HepG2 (cell line): Measurements from ENCODE around the gene TUBB3. TPM values are rescaled to one million over a fixed set of nuclear protein-coding genes. Genes with fewer than 3 reads are reported as not detected.
A peak's percentile ranks its signal among the peaks of the same experiment; 100 is the strongest.

Experiments used
- HOMEZ ChIP-seq: IDR thresholded peaks from 2 replicates; pipeline ENCODE4 v1.6.1; 2016; ENCODE audit warnings: low read depth
- IRF9 ChIP-seq: sonication (generic); formaldehyde crosslinking; IDR thresholded peaks from 2 replicates; pipeline ENCODE4 v1.8.0; 2022; ENCODE audit warnings: missing genetic modification reagents, mild to moderate bottlenecking, borderline replicate concordance
- MEF2D ChIP-seq: sonication (generic); formaldehyde crosslinking; IDR thresholded peaks from 2 replicates; pipeline ENCODE4 v1.5.1; 2020; ENCODE audit warnings: mild to moderate bottlenecking, missing genetic modification reagents
- PHF8 ChIP-seq: sonication (generic); formaldehyde crosslinking; IDR thresholded peaks from 2 replicates; pipeline ENCODE4 v1.5.0; 2020; ENCODE audit warnings: missing genetic modification reagents
- SMARCE1 ChIP-seq: fragments of 450-650 bp; IDR thresholded peaks from 2 replicates; pipeline ENCODE4 v1.6.1; 2017; ENCODE audit warnings: borderline replicate concordance
- TBX2 ChIP-seq: sonication (generic); formaldehyde crosslinking; IDR thresholded peaks from 2 replicates; pipeline ENCODE4 v1.5.0; 2020; ENCODE audit warnings: missing genetic modification reagents, mild to moderate bottlenecking, borderline replicate concordance
- THAP7 ChIP-seq: sonication (generic); formaldehyde crosslinking; IDR thresholded peaks from 2 replicates; pipeline ENCODE4 v1.8.1; 2023; ENCODE audit warnings: mild to moderate bottlenecking, missing genetic modification reagents
- TIGD3 ChIP-seq: sonication (generic); formaldehyde crosslinking; IDR thresholded peaks from 2 replicates; pipeline ENCODE4 v1.5.1; 2020; ENCODE audit warnings: mild to moderate bottlenecking, missing genetic modification reagents, borderline replicate concordance
- TSC22D2 ChIP-seq: sonication (generic); formaldehyde crosslinking; IDR thresholded peaks from 2 replicates; pipeline ENCODE4 v1.5.1; 2020; ENCODE audit warnings: missing genetic modification reagents, mild to moderate bottlenecking, borderline replicate concordance
- ZBED4 ChIP-seq: sonication (generic); formaldehyde crosslinking; IDR thresholded peaks from 2 replicates; pipeline ENCODE4 v1.4.0; 2020; ENCODE audit warnings: missing genetic modification reagents, borderline replicate concordance
- ZNF317 ChIP-seq: sonication (generic); formaldehyde crosslinking; IDR thresholded peaks from 2 replicates; pipeline ENCODE4 v1.5.0; 2020; ENCODE audit warnings: mild to moderate bottlenecking, missing genetic modification reagents
- ZNF383 ChIP-seq: sonication (generic); formaldehyde crosslinking; IDR thresholded peaks from 2 replicates; pipeline ENCODE4 v1.4.0; 2020; ENCODE audit warnings: missing genetic modification reagents, mild to moderate bottlenecking, borderline replicate concordance
- ZNF775 ChIP-seq: sonication (generic); formaldehyde crosslinking; IDR thresholded peaks from 2 replicates; pipeline ENCODE4 v1.4.0; 2020; ENCODE audit warnings: missing genetic modification reagents, mild to moderate bottlenecking, moderate library complexity, borderline replicate concordance
- polyA plus RNA-seq, 8 experiments: library from polyadenylated mRNA; depleted of rRNA in 3 of 8; stranded (reverse) in 7 of 8; unstranded in 1 of 8; fragments of >200 nt; fragmentation: Illumina TruSeq in 4 of 8; extraction: Trizol in 4 of 8; gene quantifications; 2 replicates each; pipeline versions ENCODE4 v1.2.1 to v1.2.3, GENCODE V29; 2011 to 2016; ENCODE audit warnings: low read depth in 4 of 8, missing spikeins in 1 of 8, mixed read lengths in 1 of 8; ENCODE audit not compliant: insufficient read depth in 1 of 8
- total RNA-seq, 5 experiments: library from RNA; depleted of rRNA; stranded (reverse); fragments of >200 nt; fragmentation: Illumina TruSeq; extraction: Trizol; gene quantifications; 2 replicates each; pipeline ENCODE4 v1.2.3, GENCODE V29; 2016; ENCODE audit warnings: low read depth in 1 of 5
- TF ChIP-seq, protein P1 (sequence below): sonication (generic); formaldehyde crosslinking; IDR thresholded peaks from 2 replicates; pipeline ENCODE4; 2020; ENCODE audit warnings: missing genetic modification reagents, mild to moderate bottlenecking, borderline replicate concordance

Gene TUBB3
- total and polyA plus RNA-seq, 2 of the 13 experiments (the other 11 are each of a cell fraction or from before 2014, with no cell fraction given), result 110 to 185 TPM

- no peak for TF ChIP-seq HOMEZ (CRISPR knock-in tag)
- TF ChIP-seq, protein P1, sequence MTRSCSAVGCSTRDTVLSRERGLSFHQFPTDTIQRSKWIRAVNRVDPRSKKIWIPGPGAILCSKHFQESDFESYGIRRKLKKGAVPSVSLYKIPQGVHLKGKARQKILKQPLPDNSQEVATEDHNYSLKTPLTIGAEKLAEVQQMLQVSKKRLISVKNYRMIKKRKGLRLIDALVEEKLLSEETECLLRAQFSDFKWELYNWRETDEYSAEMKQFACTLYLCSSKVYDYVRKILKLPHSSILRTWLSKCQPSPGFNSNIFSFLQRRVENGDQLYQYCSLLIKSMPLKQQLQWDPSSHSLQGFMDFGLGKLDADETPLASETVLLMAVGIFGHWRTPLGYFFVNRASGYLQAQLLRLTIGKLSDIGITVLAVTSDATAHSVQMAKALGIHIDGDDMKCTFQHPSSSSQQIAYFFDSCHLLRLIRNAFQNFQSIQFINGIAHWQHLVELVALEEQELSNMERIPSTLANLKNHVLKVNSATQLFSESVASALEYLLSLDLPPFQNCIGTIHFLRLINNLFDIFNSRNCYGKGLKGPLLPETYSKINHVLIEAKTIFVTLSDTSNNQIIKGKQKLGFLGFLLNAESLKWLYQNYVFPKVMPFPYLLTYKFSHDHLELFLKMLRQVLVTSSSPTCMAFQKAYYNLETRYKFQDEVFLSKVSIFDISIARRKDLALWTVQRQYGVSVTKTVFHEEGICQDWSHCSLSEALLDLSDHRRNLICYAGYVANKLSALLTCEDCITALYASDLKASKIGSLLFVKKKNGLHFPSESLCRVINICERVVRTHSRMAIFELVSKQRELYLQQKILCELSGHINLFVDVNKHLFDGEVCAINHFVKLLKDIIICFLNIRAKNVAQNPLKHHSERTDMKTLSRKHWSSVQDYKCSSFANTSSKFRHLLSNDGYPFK, result peak; percentile 48; the same call in 1 of the 2 replicates
- TF ChIP-seq SMARCE1, result no peak
- TF ChIP-seq ZBED4, result peak; percentile 96
- peak; percentile 46; the same call in 1 of the 2 replicates for TF ChIP-seq TBX2 (CRISPR knock-in tag)
- no peak; the same call in 1 of the 2 replicates for TF ChIP-seq ZNF317 (CRISPR knock-in tag)
- TF ChIP-seq PHF8, result peak; percentile 96
- TF ChIP-seq IRF9, result peak; percentile 96; the same call in 1 of the 2 replicates
- peak; percentile 20; the same call in 1 of the 2 replicates for TF ChIP-seq ZNF775
- TF ChIP-seq MEF2D, result 0 out of 2 replicates have a peak, but pooled peaks have one; percentile 24
- TF ChIP-seq TIGD3 (CRISPR knock-in tag), result no peak
- peak; percentile 77; the same call in 1 of the 2 replicates for TF ChIP-seq TSC22D2 (CRISPR knock-in tag)
- TF ChIP-seq ZNF383 (CRISPR knock-in tag), result 0 out of 2 replicates have a peak, but pooled peaks have one; percentile 26
- TF ChIP-seq THAP7, result no peak
Observed at GRCh38 chr16:89972244-89973234, 49.4 kb downstream of the TUBB3 start (continued).
